HEK293T (cell line): ENCODE results near the gene RBM26.
A peak's percentile ranks its signal among the peaks of the same experiment; 100 is the strongest.

Source experiments
- CTCF ChIA-PET: fragments of 350-600 bp; formaldehyde crosslinking; extraction: SDS; loops from one replicate; lab custom pipeline; 2021; ENCODE audit warnings: antibody characterized with exemption, inconsistent platforms; lab: Yijun Ruan, JAX
- POLR2A ChIA-PET: fragments of 350-600 bp; formaldehyde crosslinking; extraction: SDS; loops from one replicate; lab custom pipeline; 2020; ENCODE audit warnings: antibody characterized with exemption, inconsistent platforms; lab: Yijun Ruan, JAX
- DNase-seq: peaks from one replicate; pipeline ENCODE4 v3.0.0; 2012; ENCODE audit warnings: mixed read lengths; ENCODE audit errors: extremely low spot score
- ARNT ChIP-seq: fragments of 450-650 bp; IDR thresholded peaks from 2 replicates; pipeline ENCODE4 v1.6.1; 2017; ENCODE audit warnings: mild to moderate bottlenecking
- BHLHE40 ChIP-seq: fragments of 450-650 bp; IDR thresholded peaks from 2 replicates; pipeline ENCODE4 v1.6.1; 2016; ENCODE audit warnings: mild to moderate bottlenecking, moderate library complexity, borderline replicate concordance
- CTBP1 ChIP-seq: fragments of 450-650 bp; IDR thresholded peaks from 2 replicates; pipeline ENCODE4 v1.6.1; 2016; ENCODE audit warnings: borderline replicate concordance
- ELF4 ChIP-seq: fragments of 450-650 bp; IDR thresholded peaks from 2 replicates; pipeline ENCODE4 v1.6.1; 2017; ENCODE audit warnings: antibody characterized with exemption
- FOXA1 ChIP-seq: fragments of 450-650 bp; IDR thresholded peaks from 2 replicates; pipeline ENCODE4 v1.6.1; 2016; ENCODE audit warnings: mild to moderate bottlenecking
- FOXK2 ChIP-seq: fragments of 450-650 bp; IDR thresholded peaks from 2 replicates; pipeline ENCODE4 v1.6.1; 2016; ENCODE audit warnings: mild to moderate bottlenecking
- FOXM1 ChIP-seq: fragments of 450-650 bp; IDR thresholded peaks from 2 replicates; pipeline ENCODE4 v1.6.1; 2017; ENCODE audit warnings: mild to moderate bottlenecking, borderline replicate concordance
- HDGF ChIP-seq: fragments of 450-650 bp; IDR thresholded peaks from 2 replicates; pipeline ENCODE4 v1.6.1; 2017; ENCODE audit warnings: antibody characterized with exemption, borderline replicate concordance
- L3MBTL2 ChIP-seq: fragments of 450-650 bp; conservative IDR thresholded peaks from 2 replicates; pipeline ENCODE4 v1.6.1; 2016; ENCODE audit warnings: mild to moderate bottlenecking
- LEF1 ChIP-seq: fragments of 450-650 bp; IDR thresholded peaks from 2 replicates; pipeline ENCODE4 v1.6.1; 2017; ENCODE audit warnings: mild to moderate bottlenecking, borderline replicate concordance
- NFRKB ChIP-seq: fragments of 450-650 bp; IDR thresholded peaks from 2 replicates; pipeline ENCODE4 v1.6.1; 2016; ENCODE audit warnings: mild to moderate bottlenecking, moderate library complexity
- PKNOX1 ChIP-seq: fragments of 450-650 bp; IDR thresholded peaks from 2 replicates; pipeline ENCODE4 v1.6.1; 2016
- SP1 ChIP-seq: fragments of 450-650 bp; IDR thresholded peaks from 2 replicates; pipeline ENCODE4 v1.6.1; 2017
- SUZ12 ChIP-seq: fragments of 450-650 bp; IDR thresholded peaks from 2 replicates; pipeline ENCODE4 v1.6.1; 2016; ENCODE audit warnings: mild to moderate bottlenecking
- TARDBP ChIP-seq: fragments of 450-650 bp; IDR thresholded peaks from 2 replicates; pipeline ENCODE4 v1.6.1; 2016
- ZNF384 ChIP-seq: fragments of 450-650 bp; IDR thresholded peaks from 2 replicates; pipeline ENCODE4 v1.6.1; 2016

The RBM26 gene

DNA sequence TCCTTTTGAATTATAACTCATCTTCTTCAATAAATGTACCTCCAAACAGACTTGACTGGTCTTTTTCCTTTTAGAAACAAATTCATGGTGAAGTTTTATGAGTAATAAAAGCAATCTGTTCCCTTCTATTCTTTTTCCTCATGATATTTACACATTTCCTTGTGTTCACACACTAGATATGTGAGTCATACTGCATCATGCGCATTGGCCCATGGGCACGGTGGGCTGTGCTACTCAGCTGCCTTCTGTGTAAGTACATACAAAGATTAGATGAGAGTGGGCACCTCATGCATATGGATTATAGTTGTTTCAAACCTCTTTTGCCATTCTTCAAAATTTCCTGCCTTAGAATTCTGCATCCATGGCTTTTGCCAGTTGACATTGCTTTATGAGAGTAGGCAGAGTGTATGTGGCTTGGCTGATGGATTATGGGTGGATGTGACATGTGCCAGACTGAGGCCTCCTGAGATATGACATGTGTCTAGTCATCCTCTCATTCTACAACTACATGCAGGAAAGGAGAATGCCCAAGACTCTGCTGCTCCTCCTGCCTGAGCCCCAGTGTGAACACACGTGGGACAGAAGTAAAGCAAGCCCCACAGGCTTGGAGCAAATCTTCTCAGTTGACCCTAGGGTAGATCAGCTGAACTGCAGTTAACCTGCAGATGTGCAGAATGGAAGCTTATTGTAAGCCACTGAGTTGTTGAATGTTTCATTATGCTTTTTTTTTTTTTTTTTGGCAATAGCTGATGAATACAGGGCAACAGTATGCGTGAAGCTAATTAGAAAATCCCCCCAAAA, 109.9 kb downstream of the RBM26 start:
- TF ChIP-seq ARNT (no peak), LEF1 (no peak), SP1 (no peak), TARDBP (no peak), FOXM1 (no peak), SUZ12 (no peak), HDGF (no peak)
- DNase-seq: no peak
- ChIA-PET CTCF (interaction anchor here (0.7 to 1.4 kb wide), 2 partner anchors 8 to 32 kb away, joined by 4 to 5 read pairs; no protein-coding TSS in a partner anchor), POLR2A (no interaction called here)

DNA sequence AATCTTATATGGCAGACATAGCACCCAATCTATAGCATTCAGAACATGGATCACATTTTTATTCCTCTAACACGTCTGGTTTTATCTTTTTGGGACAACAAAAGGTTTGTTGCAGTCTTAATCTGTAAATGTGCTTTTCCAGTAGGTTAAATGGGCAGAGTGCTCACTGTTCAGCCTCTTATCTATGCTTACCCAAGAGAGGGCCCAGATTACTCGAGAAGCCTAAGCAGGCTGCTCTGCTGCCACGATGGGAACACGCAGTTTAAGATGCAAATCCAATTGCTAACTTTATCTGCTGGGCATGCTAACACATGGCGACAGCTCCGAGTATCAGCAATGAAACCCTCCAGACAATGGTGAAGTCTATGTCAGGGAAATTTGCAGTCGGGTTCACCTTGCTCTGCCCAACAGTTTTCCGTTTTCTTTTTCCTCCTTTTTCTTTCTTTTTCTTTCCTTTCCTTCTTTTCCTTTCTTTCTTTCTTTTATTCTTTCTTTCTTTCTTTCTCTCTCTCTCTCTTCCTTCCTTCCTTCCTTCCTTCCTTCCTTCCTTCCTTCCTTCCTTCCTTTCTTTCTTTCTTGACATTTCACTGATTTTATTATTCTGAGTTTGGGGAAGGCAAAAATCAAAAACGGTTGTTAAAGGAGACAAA, 115.3 kb downstream of the RBM26 start:
- TF ChIP-seq BHLHE40: no peak
- TF ChIP-seq SUZ12: no peak
- no peak for TF ChIP-seq FOXM1
- TF ChIP-seq NFRKB: no peak
- peak; percentile 33; the same call in 1 of the 2 replicates for TF ChIP-seq TARDBP
- no peak for TF ChIP-seq ARNT
- no peak for TF ChIP-seq LEF1
- TF ChIP-seq ELF4: no peak
- no peak for TF ChIP-seq HDGF
- peak; percentile 32; the same call in 1 of the 2 replicates for TF ChIP-seq SP1
- TF ChIP-seq FOXA1: no peak
- no peak for TF ChIP-seq PKNOX1
- DNase-seq: no peak
- ChIA-PET CTCF (no interaction called here), POLR2A (no interaction called here)

DNA sequence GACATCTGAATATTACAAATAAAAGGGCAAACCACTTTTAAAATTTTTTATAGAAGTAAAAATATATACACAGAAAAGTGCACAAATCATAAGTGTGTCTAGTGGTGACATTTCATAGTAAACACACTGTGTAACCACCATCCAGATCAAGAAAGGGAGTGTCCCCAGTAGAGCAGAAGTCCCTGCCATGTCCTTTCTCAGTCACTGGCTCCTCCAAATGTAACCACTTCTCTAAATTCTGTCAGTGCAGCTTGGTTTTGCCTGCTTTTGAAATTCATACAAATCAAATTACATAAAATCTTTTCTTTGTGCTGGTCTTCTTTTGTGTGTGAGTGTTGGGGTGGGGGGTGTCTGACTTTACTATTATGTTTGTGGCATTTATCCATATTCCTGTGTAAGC, 116.5 kb downstream of the RBM26 start:
- DNase-seq: no peak
- no peak for TF ChIP-seq ELF4
- TF ChIP-seq BHLHE40: no peak
- TF ChIP-seq ZNF384: no peak
- no peak for TF ChIP-seq SP1
- no peak for TF ChIP-seq CTBP1
- TF ChIP-seq NFRKB: no peak
- no peak for TF ChIP-seq ARNT
- TF ChIP-seq HDGF: no peak
- TF ChIP-seq SUZ12: no peak
- TF ChIP-seq FOXM1: no peak
- TF ChIP-seq FOXA1: no peak
- no peak for TF ChIP-seq LEF1
- no peak for TF ChIP-seq PKNOX1
- no peak for TF ChIP-seq FOXK2
- TF ChIP-seq TARDBP: no peak
- no peak for TF ChIP-seq L3MBTL2
- CTCF ChIA-PET: no interaction called here
- POLR2A ChIA-PET: no interaction called here

GRCh38 chr13:79287939-79288795, 117.9 kb downstream of the RBM26 start:
- ChIA-PET CTCF (interaction anchor here (1.1 to 1.7 kb wide), 2 partner anchors 9 to 128 kb away, joined by 3 to 4 read pairs; no protein-coding TSS in a partner anchor), POLR2A (no interaction called here)
- TF ChIP-seq FOXA1: no peak
- TF ChIP-seq FOXK2: no peak
- TF ChIP-seq TARDBP: no peak
- no peak for DNase-seq

- ChIA-PET CTCF (no interaction called here), POLR2A (no interaction called here)
- no peak for DNase-seq
- TF ChIP-seq LEF1: no peak
- no peak for TF ChIP-seq HDGF
- no peak for TF ChIP-seq SUZ12
- TF ChIP-seq BHLHE40: no peak
- no peak for TF ChIP-seq FOXA1
- TF ChIP-seq PKNOX1: no peak
- no peak for TF ChIP-seq ELF4
These were observed 120.9 kb downstream of the RBM26 start for GRCh38 chr13:79285159-79285558.

GRCh38 chr13:79283742-79284141, 122.3 kb downstream of the RBM26 start:
- no peak for DNase-seq
- TF ChIP-seq FOXA1: no peak
- no peak for TF ChIP-seq L3MBTL2
- CTCF ChIA-PET: no interaction called here
- POLR2A ChIA-PET: no interaction called here
